B cell (primary cell): ENCODE measurements around the gene TIMP2. TPM values are rescaled to one million over a fixed set of nuclear protein-coding genes. Genes with fewer than 3 reads are reported as not detected.

Source experiments
- ATAC-seq: fragments of 200-7000 bp; cut with Tn5 transposase; one replicate; pipeline ENCODE4 v1.10.0; 2021; ENCODE audit warnings: low read depth, mild to moderate bottlenecking, moderate number of reproducible peaks, moderate library complexity
- CTCF ChIA-PET: fragments of 350-600 bp; sonication (Branson Sonifier 250); formaldehyde crosslinking; loops from one replicate; lab custom pipeline; 2021; ENCODE audit warnings: antibody characterized with exemption, inconsistent platforms; lab: Charles Lee
- POLR2A ChIA-PET: fragments of 350-600 bp; sonication (Branson Sonifier 250); formaldehyde crosslinking; loops from one replicate; lab custom pipeline; 2021; ENCODE audit warnings: antibody characterized with exemption; lab: Charles Lee
- DNase-seq: peaks from one replicate; pipeline ENCODE4 v3.0.0; 2013
- H2AFZ ChIP-seq: 2 replicates; pipeline ENCODE4 v1.6.1; 2012; ENCODE audit warnings: mild to moderate bottlenecking, low read depth, low read length; ENCODE audit not compliant: insufficient read depth, poor library complexity, severe bottlenecking
- H3K27ac ChIP-seq, 2 donors: 1 replicate in 1 of 2; 2 replicates in 1 of 2; pipeline ENCODE4 v1.5.1; 2012 to 2013; ENCODE audit warnings: low read length in 2 of 2, mild to moderate bottlenecking in 2 of 2, moderate library complexity in 1 of 2
- H3K27me3 ChIP-seq, 4 experiments: fragments of 200-600 bp in 1 of 4; sonication (generic) in 1 of 4; replicated peaks in 1 of 4; 1 replicate in 2 of 4; 2 replicates in 2 of 4; pipeline versions ENCODE4 v1.6.1 to v1.7.0; 2013 to 2016; ENCODE audit warnings: low read length in 3 of 4, mild to moderate bottlenecking in 2 of 4, mixed read lengths in 1 of 4, moderate library complexity in 1 of 4; ENCODE audit not compliant: insufficient read depth in 4 of 4, control insufficient read depth in 3 of 4; ENCODE audit errors: control extremely low read depth in 1 of 4
- H3K36me3 ChIP-seq, 2 experiments: replicated peaks in 1 of 2; 1 replicate in 1 of 2; 2 replicates in 1 of 2; pipeline versions ENCODE4 v1.6.1 to v1.7.1; 2013; ENCODE audit warnings: low read length in 1 of 2; ENCODE audit not compliant: insufficient read depth in 2 of 2, control insufficient read depth in 1 of 2; ENCODE audit errors: control extremely low read depth in 1 of 2, extremely low read depth in 1 of 2
- H3K4me1 ChIP-seq, 2 donors: fragments of 200-600 bp in 1 of 2; sonication (generic) in 1 of 2; 1 replicate in 1 of 2; 2 replicates in 1 of 2; pipeline versions ENCODE4 v1.5.1 to v1.6.1; 2013 to 2017; ENCODE audit warnings: low read length in 2 of 2; ENCODE audit not compliant: control insufficient read depth in 2 of 2, insufficient read depth in 2 of 2
- H3K4me2 ChIP-seq: replicated peaks from 2 replicates; pipeline ENCODE3; 2012; ENCODE audit warnings: mild to moderate bottlenecking, low read depth, low read length; ENCODE audit not compliant: poor library complexity, severe bottlenecking
- H3K4me3 ChIP-seq, 5 experiments: fragments of 200-600 bp in 1 of 5; sonication (generic) in 1 of 5; 1 replicate in 3 of 5; 2 replicates in 2 of 5; pipeline versions ENCODE4 v1.5.1 to v1.7.0; 2011 to 2016; ENCODE audit warnings: low read length in 4 of 5, mild to moderate bottlenecking in 4 of 5, low read depth in 2 of 5, control low read depth in 1 of 5, moderate library complexity in 1 of 5; ENCODE audit not compliant: insufficient read depth in 1 of 5; ENCODE audit errors: control extremely low read depth in 1 of 5, extremely low read depth in 1 of 5
- H3K79me2 ChIP-seq: fragments of 200-600 bp; sonication (generic); one replicate; pipeline ENCODE4 v1.6.0; 2016; ENCODE audit warnings: low read length; ENCODE audit not compliant: control insufficient read depth, insufficient read depth
- H3K9ac ChIP-seq: fragments of 200-600 bp; sonication (generic); 2 replicates; pipeline ENCODE4 v1.6.1; 2017; ENCODE audit warnings: mild to moderate bottlenecking, low read length, moderate library complexity
- H3K9me3 ChIP-seq, 3 donors: one replicate each; pipeline versions ENCODE4 v1.6.1 to v1.7.1; 2013; ENCODE audit warnings: low read length in 2 of 3; ENCODE audit not compliant: control insufficient read depth in 2 of 3, insufficient read depth in 1 of 3; ENCODE audit errors: control extremely low read depth in 1 of 3
- H4K20me1 ChIP-seq: 2 replicates; pipeline ENCODE4 v1.6.0; 2012; ENCODE audit warnings: mild to moderate bottlenecking, low read length; ENCODE audit not compliant: insufficient read depth, control insufficient read depth, poor library complexity, severe bottlenecking
- H3K27ac Mint-ChIP-seq: one replicate; pipeline ENCODE4 v1.8.0; 2021; ENCODE audit warnings: mixed read lengths
- H3K27me3 Mint-ChIP-seq: one replicate; pipeline ENCODE4 v1.8.0; 2021; ENCODE audit warnings: mixed read lengths
- H3K4me1 Mint-ChIP-seq: one replicate; pipeline ENCODE4 v1.8.0; 2021; ENCODE audit warnings: mixed read lengths
- H3K4me3 Mint-ChIP-seq: one replicate; pipeline ENCODE4 v1.8.0; 2021; ENCODE audit warnings: mixed read lengths
- H3K9me3 Mint-ChIP-seq: one replicate; pipeline ENCODE4 v1.8.0; 2022; ENCODE audit warnings: mixed read lengths; ENCODE audit not compliant: insufficient read depth
- CTCF ChIP-seq: fragments of 200-600 bp; IDR thresholded peaks from one replicate; pipeline ENCODE4 v1.8.0; 2022; ENCODE audit warnings: antibody characterized with exemption, mild to moderate bottlenecking
- EZH2 ChIP-seq: IDR thresholded peaks from 2 replicates; pipeline ENCODE4 v1.6.1; 2012; ENCODE audit warnings: borderline replicate concordance, low read depth, mild to moderate bottlenecking, moderate library complexity, low read length; ENCODE audit not compliant: insufficient read depth, poor library complexity, severe bottlenecking
- WGBS: methylation state at CpG from one replicate; pipeline ENCODE4 v1.1.5; 2013; ENCODE audit warnings: missing lambda C conversion rate; ENCODE audit not compliant: insufficient coverage; 5-methylcytosine and 5-hydroxymethylcytosine counted together
- intact Hi-C: fragments of 100-400 bp; cut with micrococcal nuclease; formaldehyde crosslinking; loops from one replicate; pipeline ENCODE4 v1.10.0; 2022
- polyA plus RNA-seq: library from polyadenylated mRNA; depleted of rRNA; stranded (reverse); fragments of >200 nt; gene quantifications from 2 replicates; pipeline ENCODE4 v1.2.3, GENCODE V29; 2012
- total RNA-seq, 2 donors: library from RNA; stranded (reverse); fragments of 120-200 nt in 1 of 2; gene quantifications; 1 replicate in 1 of 2; 2 replicates in 1 of 2; pipeline versions ENCODE4 v1.2.3 to v1.2.4, GENCODE V29; 2013 to 2022

Gene TIMP2
- total and polyA plus RNA-seq, 2 donors (not counting 1 experiment from before 2014, with no cell fraction given) = 4.8 to 10.0 TPM

- H3K9ac ChIP-seq = no peak overlapping the region
- no peak overlapping the region for H3K4me3 ChIP-seq
- H3K9me3 Mint-ChIP-seq = no peaks in the 10 kb centered on the region
- peaks cover 20% of the 10 kb centered on the region for H4K20me1 ChIP-seq
- 88% methylated on average over 13 of the region's 18 CpGs for WGBS
- H3K36me3 ChIP-seq = peaks cover 7 to 84% of the 10 kb centered on the region in 2 experiments
- peaks cover 21% of the 10 kb centered on the region for H3K79me2 ChIP-seq
- peaks cover 8 to 11% of the 10 kb centered on the region in 2 donors for H3K4me1 ChIP-seq
- H3K27me3 Mint-ChIP-seq = no peaks in the 10 kb centered on the region
- intact Hi-C loops = no loop called here
- ChIA-PET POLR2A (interaction anchor here (0.6 kb wide), 1 partner anchor 435 kb away, joined by 4 read pairs; no protein-coding TSS in a partner anchor), CTCF (interaction anchor here (1.0 to 1.3 kb wide), 2 partner anchors 46 to 91 kb away, joined by 3 read pairs; no protein-coding TSS in a partner anchor)
- H3K9me3 ChIP-seq = no peaks in the 10 kb centered on the region
- ATAC-seq (no peak), DNase-seq (no peak)
- no peaks in the 10 kb centered on the region for H3K27me3 ChIP-seq
- no peak overlapping the region for H3K4me3 Mint-ChIP-seq
- no peak for TF ChIP-seq EZH2
- no peak for TF ChIP-seq CTCF
- no peak overlapping the region for H2AFZ ChIP-seq
- H3K27ac Mint-ChIP-seq = peak overlapping the region; percentile 10
- no peak overlapping the region for H3K27ac ChIP-seq
- peaks cover 14% of the 10 kb centered on the region for H3K4me1 Mint-ChIP-seq
- no peak overlapping the region for H3K4me2 ChIP-seq
Measured at GRCh38 chr17:78819806-78820792, 105.1 kb downstream of the TIMP2 start.
